Inflammatory macrophage treated with lipopolysaccharide for 1 hour (primary cell): ENCODE results near the gene DEFB131A.
"Not testable (repeated sequence)": the region's sequence is repeated elsewhere in the genome, so short reads cannot be mapped to it uniquely, and the experiment has no call there.

Source experiments
- DNase-seq, 2 donors: peaks; one replicate each; pipeline ENCODE4 v3.0.0-alpha.2; 2020 to 2022

Gene DEFB131A

DNA sequence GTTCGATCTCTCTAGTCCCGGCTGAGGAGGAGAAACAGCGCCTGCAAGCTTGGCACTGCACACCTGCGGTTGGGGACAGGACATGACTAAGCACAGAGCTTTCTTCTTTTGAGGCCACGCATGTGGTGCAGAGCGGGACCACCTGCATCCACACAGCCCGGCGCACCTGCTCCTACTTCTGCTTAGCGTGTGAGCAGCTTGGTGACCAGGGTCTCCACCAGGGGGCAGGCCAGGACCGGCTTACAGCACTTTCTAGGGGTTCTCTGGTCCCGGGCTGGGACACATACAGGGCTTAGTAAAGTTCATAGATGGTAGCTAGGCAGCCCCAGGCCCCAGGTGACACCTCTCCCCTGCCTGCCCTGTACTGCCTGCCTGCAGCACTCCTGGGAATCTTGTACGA, 51.2 kb downstream of the DEFB131A start:
- DNase-seq, result peak; percentile 12 to 48

DNA sequence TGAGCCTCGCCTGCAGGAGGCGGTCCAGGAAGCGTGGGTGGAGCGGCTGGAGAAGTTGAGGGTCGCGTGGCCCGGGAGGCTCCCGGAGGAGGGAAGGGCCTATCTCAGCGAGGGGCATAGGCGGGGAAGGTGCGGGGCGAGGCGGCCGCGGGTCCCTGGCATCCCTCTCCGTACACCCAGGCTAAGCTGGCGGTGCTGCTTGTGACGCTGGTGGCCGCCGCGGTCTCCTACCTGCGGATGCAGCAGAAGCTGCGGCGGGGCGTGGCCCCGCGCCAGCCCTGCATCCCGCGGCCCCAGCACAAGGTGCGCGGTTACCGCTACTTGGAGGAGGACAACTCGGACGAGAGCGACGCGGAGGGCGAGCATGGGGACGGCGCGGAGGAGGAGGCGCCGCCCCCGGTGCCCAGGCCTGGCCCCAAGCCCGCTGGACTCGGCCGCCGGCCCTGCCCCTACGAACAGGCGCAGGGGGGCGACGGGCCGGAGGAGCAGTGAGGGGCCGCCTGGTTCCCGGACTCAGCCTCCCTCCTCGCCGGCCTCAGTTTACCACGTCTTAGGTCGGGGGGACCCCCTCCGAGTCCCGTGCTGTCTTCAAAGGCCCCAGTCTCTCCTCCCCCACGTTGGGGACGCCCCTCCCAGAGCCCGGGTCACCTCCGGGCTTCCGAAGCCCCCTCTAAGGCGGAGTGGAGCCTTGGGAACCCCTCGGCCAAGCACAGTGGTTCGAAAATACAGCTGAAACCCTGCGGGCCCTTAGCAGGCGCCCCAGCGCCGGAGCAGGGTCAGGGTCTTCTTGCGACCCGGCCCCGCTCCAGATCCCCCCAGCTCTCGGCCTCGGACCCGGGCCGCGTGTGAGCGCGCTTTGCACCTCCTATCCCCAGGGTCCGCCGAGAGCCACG, 53.6 kb downstream of the DEFB131A start:
- not testable (repeated sequence) for DNase-seq

DNA sequence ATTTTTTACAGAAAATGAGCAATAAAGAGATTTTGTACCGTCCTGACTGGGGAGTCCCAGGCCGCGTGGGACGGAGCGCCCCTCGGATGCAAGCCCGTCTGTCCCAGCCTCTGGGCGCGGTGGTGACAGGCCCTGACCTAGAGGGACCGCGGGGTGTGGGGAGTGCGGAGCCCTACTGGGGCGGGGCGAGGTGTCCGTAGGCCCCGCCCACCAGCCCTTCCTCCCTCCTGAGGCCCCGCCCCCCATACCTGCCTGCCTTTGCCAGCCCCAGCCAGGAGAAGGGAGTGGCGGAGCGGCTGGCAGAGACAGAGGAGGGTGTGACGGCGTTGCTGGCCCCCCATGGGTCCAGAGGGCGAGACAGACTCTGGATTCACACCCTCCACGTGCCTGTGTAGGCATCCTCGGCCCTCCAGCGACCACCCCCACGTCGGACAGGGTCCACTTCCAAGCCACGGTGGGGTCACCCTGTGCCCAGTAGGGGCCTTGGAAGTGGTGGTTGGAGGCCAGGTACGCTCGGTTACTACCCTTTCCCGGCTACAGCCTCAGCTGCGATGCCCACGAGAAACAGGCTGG, 54.3 kb downstream of the DEFB131A start:
- DNase-seq, result not testable (repeated sequence)

GRCh38 chr4:9499974-9500487, 55.8 kb downstream of the DEFB131A start:
- not testable (repeated sequence) for DNase-seq
